ENCODE measurements around the gene PIK3C2G.

PIK3C2G gene

GRCh38 chr12:18419311-18419710 is 158.0 kb downstream of the PIK3C2G start:
- no peak for DNase-seq

- DNase-seq: no peak
These were observed 160.5 kb downstream of the PIK3C2G start for GRCh38 chr12:18421867-18422266.

GRCh38 chr12:18422871-18423270 is 161.6 kb downstream of the PIK3C2G start:
- DNase-seq: no peak

GRCh38 chr12:18424857-18425256 is 163.5 kb downstream of the PIK3C2G start:
- DNase-seq: no peak

- no peak for DNase-seq
These were observed 166.2 kb downstream of the PIK3C2G start for GRCh38 chr12:18427520-18427919.

GRCh38 chr12:18428416-18428815 is 167.1 kb downstream of the PIK3C2G start:
- no peak for DNase-seq

GRCh38 chr12:18429366-18429765 is 168.0 kb downstream of the PIK3C2G start:
- no peak for DNase-seq

- no peak for DNase-seq
These were observed 169.2 kb downstream of the PIK3C2G start for GRCh38 chr12:18430425-18431048.

GRCh38 chr12:18431771-18432170 is 170.5 kb downstream of the PIK3C2G start:
- no peak for DNase-seq

- no peak for DNase-seq
These were observed 170.9 kb downstream of the PIK3C2G start for GRCh38 chr12:18432206-18432605.

- DNase-seq: no peak
These were observed 174.9 kb downstream of the PIK3C2G start for GRCh38 chr12:18436170-18436569.

- DNase-seq: no peak
These were observed 178.2 kb downstream of the PIK3C2G start for GRCh38 chr12:18439541-18439940.

- DNase-seq: no peak
These were observed 182.6 kb downstream of the PIK3C2G start for GRCh38 chr12:18443768-18444437.

GRCh38 chr12:18446061-18446644 is 184.8 kb downstream of the PIK3C2G start:
- no peak for DNase-seq

GRCh38 chr12:18454330-18454729 is 193.0 kb downstream of the PIK3C2G start:
- no peak for DNase-seq

GRCh38 chr12:18456344-18456743 is 195.0 kb downstream of the PIK3C2G start:
- no peak for DNase-seq

GRCh38 chr12:18457362-18457761 is 196.0 kb downstream of the PIK3C2G start:
- DNase-seq: no peak

GRCh38 chr12:18461758-18462157 is 200.4 kb downstream of the PIK3C2G start:
- DNase-seq: no peak

- DNase-seq: no peak
These were observed 201.1 kb downstream of the PIK3C2G start for GRCh38 chr12:18462442-18462841.

GRCh38 chr12:18467620-18468245 is 206.4 kb downstream of the PIK3C2G start:
- no peak for DNase-seq

- no peak for DNase-seq
These were observed 207.1 kb downstream of the PIK3C2G start for GRCh38 chr12:18468246-18469075.

- DNase-seq: no peak
These were observed 208.9 kb downstream of the PIK3C2G start for GRCh38 chr12:18470251-18470650.

- no peak for DNase-seq
These were observed 211.0 kb downstream of the PIK3C2G start for GRCh38 chr12:18472304-18472703.
